ENCODE results near the gene PBXIP1.

Gene PBXIP1

DNA sequence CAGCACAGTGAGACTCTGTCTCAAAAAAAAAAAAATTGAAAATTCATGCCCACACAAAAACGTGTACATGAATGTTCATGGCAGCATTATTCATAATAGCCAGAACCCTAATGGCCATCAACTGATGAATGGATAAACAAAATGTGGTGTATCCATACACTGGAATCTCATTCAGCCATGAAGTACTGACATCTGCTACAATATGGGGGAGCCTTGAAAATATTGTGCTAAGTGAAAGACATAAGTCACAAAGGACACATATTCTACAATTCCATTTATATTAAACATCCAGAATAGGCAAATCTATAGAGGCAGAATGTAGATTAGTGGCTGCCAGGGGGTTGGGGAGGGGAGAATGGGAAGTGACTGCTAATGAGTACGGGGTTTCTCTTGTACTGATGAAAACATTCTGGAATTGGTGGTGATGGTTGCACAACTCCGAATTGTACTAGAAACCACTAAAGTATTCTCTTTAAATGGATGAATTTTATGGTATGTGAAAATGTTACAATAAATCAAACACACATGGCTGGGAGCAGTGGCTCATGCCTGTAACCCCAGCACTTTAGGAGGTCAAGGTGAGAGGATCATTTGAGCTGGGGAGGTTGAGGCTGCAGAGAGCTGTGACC, 52.8 kb downstream of the PBXIP1 start:
- Histone ChIP-seq H3K27ac (ENCODE audit: low read depth, low read length) (no peak overlapping the region), H3K36me3 (ENCODE audit: control insufficient read depth, low read length) (no peaks in the 10 kb centered on the region), H3K9me3 (ENCODE audit: control insufficient read depth, insufficient read depth, low read length) (0 out of 2 replicates have a peak, but pooled peaks cover 2% of the 10 kb centered on the region), H3K4me2 (ENCODE audit: low read length) (no peak overlapping the region), H4K20me1 (ENCODE audit: control insufficient read depth, insufficient read depth, low read depth, low read length) (no peaks in the 10 kb centered on the region), H3K9me2 (replicated peaks; ENCODE audit: control insufficient read depth, low read length) (no peaks in the 10 kb centered on the region), H3K27me3 (ENCODE audit: control insufficient read depth, low read length) (no peaks in the 10 kb centered on the region), H3F3A (ENCODE audit: control insufficient read depth, insufficient read depth) (peaks cover 3% of the 10 kb centered on the region; the same call in 1 of the 2 replicates), H3K4me1 (ENCODE audit: control insufficient read depth, low read length) (no peaks in the 10 kb centered on the region), H3K79me2 (ENCODE audit: control insufficient read depth, low read length) (no peaks in the 10 kb centered on the region), H3K4me3 (ENCODE audit: low read length) (no peak overlapping the region)
- no peak for TF ChIP-seq EZH2phosphoT487 (IDR thresholded peaks at IDR 0.05; ENCODE audit: borderline replicate concordance, low read length)
- TF ChIP-seq, protein P1, sequence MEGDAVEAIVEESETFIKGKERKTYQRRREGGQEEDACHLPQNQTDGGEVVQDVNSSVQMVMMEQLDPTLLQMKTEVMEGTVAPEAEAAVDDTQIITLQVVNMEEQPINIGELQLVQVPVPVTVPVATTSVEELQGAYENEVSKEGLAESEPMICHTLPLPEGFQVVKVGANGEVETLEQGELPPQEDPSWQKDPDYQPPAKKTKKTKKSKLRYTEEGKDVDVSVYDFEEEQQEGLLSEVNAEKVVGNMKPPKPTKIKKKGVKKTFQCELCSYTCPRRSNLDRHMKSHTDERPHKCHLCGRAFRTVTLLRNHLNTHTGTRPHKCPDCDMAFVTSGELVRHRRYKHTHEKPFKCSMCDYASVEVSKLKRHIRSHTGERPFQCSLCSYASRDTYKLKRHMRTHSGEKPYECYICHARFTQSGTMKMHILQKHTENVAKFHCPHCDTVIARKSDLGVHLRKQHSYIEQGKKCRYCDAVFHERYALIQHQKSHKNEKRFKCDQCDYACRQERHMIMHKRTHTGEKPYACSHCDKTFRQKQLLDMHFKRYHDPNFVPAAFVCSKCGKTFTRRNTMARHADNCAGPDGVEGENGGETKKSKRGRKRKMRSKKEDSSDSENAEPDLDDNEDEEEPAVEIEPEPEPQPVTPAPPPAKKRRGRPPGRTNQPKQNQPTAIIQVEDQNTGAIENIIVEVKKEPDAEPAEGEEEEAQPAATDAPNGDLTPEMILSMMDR (IDR thresholded peaks at IDR 0.05; ENCODE audit: low read depth, low read length, poor library complexity, severe bottlenecking) = no peak

DNA sequence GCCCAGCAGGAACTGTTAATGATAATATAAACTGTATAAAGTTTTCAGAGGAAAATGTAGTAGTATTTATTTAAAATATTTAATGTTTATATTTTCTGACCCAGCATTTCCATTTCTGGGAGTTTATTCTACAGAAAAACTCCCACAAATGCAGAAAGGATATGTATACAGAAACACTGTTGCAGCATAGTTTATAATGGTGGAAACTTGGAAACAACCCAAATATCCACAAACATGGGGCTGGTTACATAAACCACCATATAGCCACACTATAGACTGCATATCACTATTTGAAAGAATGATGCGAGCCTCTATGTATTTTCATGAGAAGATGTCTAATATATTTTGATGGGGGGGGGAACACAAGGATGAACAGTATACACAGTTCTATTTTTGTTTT, 54.3 kb downstream of the PBXIP1 start:
- H3K9me3 ChIP-seq (ENCODE audit: control insufficient read depth, insufficient read depth, low read length) = no peaks in the 10 kb centered on the region
- H3K4me1 ChIP-seq (ENCODE audit: control insufficient read depth, low read length) = no peaks in the 10 kb centered on the region
- no peaks in the 10 kb centered on the region for H3K36me3 ChIP-seq (ENCODE audit: control insufficient read depth, low read length)
- H3K27ac ChIP-seq (ENCODE audit: low read depth, low read length) = no peak overlapping the region
- no peak overlapping the region for H3K4me3 ChIP-seq (ENCODE audit: low read length)
- peaks cover 3% of the 10 kb centered on the region; the same call in 1 of the 2 replicates for H3K27me3 ChIP-seq (ENCODE audit: control insufficient read depth, low read length)
- H3K9me2 ChIP-seq (replicated peaks; ENCODE audit: control insufficient read depth, low read length) = no peaks in the 10 kb centered on the region
- no peaks in the 10 kb centered on the region for H4K20me1 ChIP-seq (ENCODE audit: control insufficient read depth, insufficient read depth, low read depth, low read length)
- no peaks in the 10 kb centered on the region for H3K79me2 ChIP-seq (ENCODE audit: control insufficient read depth, low read length)
- no peak overlapping the region for H3K4me2 ChIP-seq (ENCODE audit: low read length)
- peaks cover 3% of the 10 kb centered on the region; the same call in 1 of the 2 replicates for H3F3A ChIP-seq (ENCODE audit: control insufficient read depth, insufficient read depth)
- no peak for TF ChIP-seq EZH2phosphoT487 (IDR thresholded peaks at IDR 0.05; ENCODE audit: borderline replicate concordance, low read length)
- TF ChIP-seq, protein P1 (IDR thresholded peaks at IDR 0.05; ENCODE audit: low read depth, low read length, poor library complexity, severe bottlenecking) = no peak

DNA sequence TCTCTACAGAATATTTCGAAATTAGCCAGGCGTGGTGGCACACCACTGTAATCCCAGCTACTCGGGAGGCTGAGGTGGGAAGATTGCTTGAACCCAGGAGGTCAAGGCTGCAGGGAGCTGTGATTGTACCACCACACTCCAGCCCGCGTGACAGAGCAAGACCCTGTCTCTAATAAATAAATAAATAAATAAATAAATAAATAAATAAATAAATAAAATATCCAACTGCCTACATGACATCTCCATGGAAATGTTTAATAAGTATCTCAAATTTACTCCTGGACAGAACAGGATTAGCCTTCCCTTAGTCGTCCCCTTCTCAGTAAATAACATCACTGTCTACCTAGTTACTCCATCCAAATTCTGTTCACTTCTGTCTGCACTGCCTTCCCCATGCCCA, 56.9 kb downstream of the PBXIP1 start:
- Histone ChIP-seq H3K4me1 (ENCODE audit: control insufficient read depth, low read length) (no peaks in the 10 kb centered on the region), H3K36me3 (ENCODE audit: control insufficient read depth, low read length) (no peaks in the 10 kb centered on the region), H3K9me3 (ENCODE audit: control insufficient read depth, insufficient read depth, low read length) (no peaks in the 10 kb centered on the region), H4K20me1 (ENCODE audit: control insufficient read depth, insufficient read depth, low read depth, low read length) (no peaks in the 10 kb centered on the region), H3K27ac (ENCODE audit: low read depth, low read length) (no peak overlapping the region), H3K79me2 (ENCODE audit: control insufficient read depth, low read length) (no peaks in the 10 kb centered on the region), H3K4me3 (ENCODE audit: low read length) (no peak overlapping the region), H3K4me2 (ENCODE audit: low read length) (no peak overlapping the region), H3K27me3 (ENCODE audit: control insufficient read depth, low read length) (peaks cover 3% of the 10 kb centered on the region; the same call in 1 of the 2 replicates), H3F3A (ENCODE audit: control insufficient read depth, insufficient read depth) (no peaks in the 10 kb centered on the region), H3K9me2 (replicated peaks; ENCODE audit: control insufficient read depth, low read length) (no peaks in the 10 kb centered on the region)
- TF ChIP-seq EZH2phosphoT487 (IDR thresholded peaks at IDR 0.05; ENCODE audit: borderline replicate concordance, low read length) = no peak
- TF ChIP-seq, protein P1 (IDR thresholded peaks at IDR 0.05; ENCODE audit: low read depth, low read length, poor library complexity, severe bottlenecking) = no peak

Data from DOHH2 (cell line).